Measurements from ENCODE around the gene TNNT2. TPM values are rescaled to one million over a fixed set of nuclear protein-coding genes. Genes with fewer than 3 reads are reported as not detected.

The TNNT2 gene
- total and polyA plus RNA-seq, 2 donors (not counting 1 experiment from before 2014, with no cell fraction given) = not detected

DNA sequence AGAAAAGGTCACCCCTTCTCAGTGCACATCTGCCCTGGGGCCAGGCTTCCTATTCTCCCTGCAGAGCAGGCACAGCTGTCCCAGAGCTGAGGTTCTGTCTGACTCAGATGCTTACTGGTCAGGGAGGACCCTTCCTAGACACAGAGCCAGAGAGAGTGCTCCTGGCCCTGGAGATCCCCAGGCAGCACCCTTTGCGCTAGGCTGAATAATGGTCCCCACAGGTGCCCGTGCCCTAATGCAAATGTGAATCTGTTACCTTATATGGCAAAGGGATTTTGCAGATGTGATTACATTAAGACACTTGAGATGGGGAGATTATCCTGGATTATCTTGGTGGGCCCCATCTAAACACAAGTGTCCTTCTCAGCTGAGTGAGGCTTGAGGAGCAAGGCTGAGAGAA is 46.7 kb upstream of the TNNT2 start:
- POLR2A ChIA-PET = no interaction called here
- Histone ChIP-seq H4K20me1 (ENCODE audit: control insufficient read depth, insufficient read depth, low read length, poor library complexity, severe bottlenecking) (no peaks in the 10 kb centered on the region), H2AFZ (ENCODE audit: insufficient read depth, low read depth, low read length, poor library complexity, severe bottlenecking) (no peak overlapping the region), H3K4me3 (ENCODE audit: control extremely low read depth in 1 of 5, extremely low read depth in 1 of 5, insufficient read depth in 1 of 5, low read depth in 2 of 5, low read length in 4 of 5) (no peak overlapping the region), H3K4me2 (replicated peaks; ENCODE audit: low read depth, low read length, poor library complexity, severe bottlenecking) (no peak overlapping the region), H3K4me1 (ENCODE audit: control insufficient read depth in 2 of 2, insufficient read depth in 2 of 2, low read length in 2 of 2) (no peaks in the 10 kb centered on the region), H3K27ac (ENCODE audit: low read length in 2 of 2) (no peak overlapping the region), H3K9me3 (ENCODE audit: control extremely low read depth in 1 of 3, control insufficient read depth in 2 of 3, insufficient read depth in 1 of 3, low read length in 2 of 3) (no peaks in the 10 kb centered on the region), H3K79me2 (ENCODE audit: control insufficient read depth, insufficient read depth, low read length) (no peaks in the 10 kb centered on the region), H3K36me3 (replicated peaks in 1 of 2; ENCODE audit: control extremely low read depth in 1 of 2, control insufficient read depth in 1 of 2, extremely low read depth in 1 of 2, insufficient read depth in 2 of 2, low read length in 1 of 2) (no peaks in the 10 kb centered on the region), H3K9ac (ENCODE audit: low read length) (no peak overlapping the region), H3K27me3 (replicated peaks in 1 of 4; ENCODE audit: control extremely low read depth in 1 of 4, control insufficient read depth in 3 of 4, insufficient read depth in 4 of 4, low read length in 3 of 4) (no peaks in the 10 kb centered on the region)
- no peak overlapping the region for H3K4me3 Mint-ChIP-seq
- no peaks in the 10 kb centered on the region for H3K4me1 Mint-ChIP-seq
- TF ChIP-seq, protein P1, sequence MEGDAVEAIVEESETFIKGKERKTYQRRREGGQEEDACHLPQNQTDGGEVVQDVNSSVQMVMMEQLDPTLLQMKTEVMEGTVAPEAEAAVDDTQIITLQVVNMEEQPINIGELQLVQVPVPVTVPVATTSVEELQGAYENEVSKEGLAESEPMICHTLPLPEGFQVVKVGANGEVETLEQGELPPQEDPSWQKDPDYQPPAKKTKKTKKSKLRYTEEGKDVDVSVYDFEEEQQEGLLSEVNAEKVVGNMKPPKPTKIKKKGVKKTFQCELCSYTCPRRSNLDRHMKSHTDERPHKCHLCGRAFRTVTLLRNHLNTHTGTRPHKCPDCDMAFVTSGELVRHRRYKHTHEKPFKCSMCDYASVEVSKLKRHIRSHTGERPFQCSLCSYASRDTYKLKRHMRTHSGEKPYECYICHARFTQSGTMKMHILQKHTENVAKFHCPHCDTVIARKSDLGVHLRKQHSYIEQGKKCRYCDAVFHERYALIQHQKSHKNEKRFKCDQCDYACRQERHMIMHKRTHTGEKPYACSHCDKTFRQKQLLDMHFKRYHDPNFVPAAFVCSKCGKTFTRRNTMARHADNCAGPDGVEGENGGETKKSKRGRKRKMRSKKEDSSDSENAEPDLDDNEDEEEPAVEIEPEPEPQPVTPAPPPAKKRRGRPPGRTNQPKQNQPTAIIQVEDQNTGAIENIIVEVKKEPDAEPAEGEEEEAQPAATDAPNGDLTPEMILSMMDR (IDR thresholded peaks at IDR 0.05) = no peak
- no peak for TF ChIP-seq EZH2 (IDR thresholded peaks at IDR 0.05; ENCODE audit: borderline replicate concordance, insufficient read depth, low read depth, low read length, poor library complexity, severe bottlenecking)
- CTCF ChIA-PET = no interaction called here
- H3K27me3 Mint-ChIP-seq = peaks cover 13% of the 10 kb centered on the region
- H3K27ac Mint-ChIP-seq = no peak overlapping the region
- no peaks in the 10 kb centered on the region for H3K9me3 Mint-ChIP-seq (ENCODE audit: insufficient read depth)
- ATAC-seq (ENCODE audit: low read depth) (no peak), DNase-seq (no peak)
- intact Hi-C loops (cut with micrococcal nuclease) = no loop called here
- 84% methylated on average over 2 of the region's 2 CpGs for WGBS (ENCODE audit: insufficient coverage)

DNA sequence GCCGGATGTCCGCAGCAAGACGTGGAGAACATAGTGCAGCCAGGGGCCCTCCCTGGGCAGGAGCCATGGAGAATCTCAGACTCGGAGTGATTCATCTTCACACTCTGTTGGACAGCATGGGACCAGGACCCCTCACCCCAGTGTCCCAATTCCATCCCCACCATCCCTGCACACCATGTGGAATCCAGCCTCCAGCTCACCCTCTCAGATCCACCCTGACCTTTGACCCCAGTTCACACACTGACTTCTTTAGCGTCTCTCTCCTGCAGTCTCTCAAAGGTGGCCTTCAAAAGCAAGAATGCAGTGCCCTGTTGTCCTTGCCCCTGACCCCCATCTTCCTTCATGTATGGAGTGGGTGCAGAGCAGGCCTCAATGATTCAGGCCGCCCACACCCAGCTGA is 46.2 kb upstream of the TNNT2 start:
- intact Hi-C loops (cut with micrococcal nuclease) = no loop called here
- no peak overlapping the region for H3K9ac ChIP-seq (ENCODE audit: low read length)
- Mint-ChIP-seq H3K4me3 (no peak overlapping the region), H3K27ac (no peak overlapping the region), H3K27me3 (peaks cover 10% of the 10 kb centered on the region), H3K9me3 (ENCODE audit: insufficient read depth) (no peaks in the 10 kb centered on the region), H3K4me1 (no peaks in the 10 kb centered on the region)
- no peaks in the 10 kb centered on the region for H3K9me3 ChIP-seq (ENCODE audit: control extremely low read depth in 1 of 3, control insufficient read depth in 2 of 3, insufficient read depth in 1 of 3, low read length in 2 of 3)
- H3K79me2 ChIP-seq (ENCODE audit: control insufficient read depth, insufficient read depth, low read length) = no peaks in the 10 kb centered on the region
- H3K27ac ChIP-seq (ENCODE audit: low read length in 2 of 2) = no peak overlapping the region
- no peaks in the 10 kb centered on the region for H4K20me1 ChIP-seq (ENCODE audit: control insufficient read depth, insufficient read depth, low read length, poor library complexity, severe bottlenecking)
- no peak overlapping the region for H3K4me2 ChIP-seq (replicated peaks; ENCODE audit: low read depth, low read length, poor library complexity, severe bottlenecking)
- no peak overlapping the region for H3K4me3 ChIP-seq (ENCODE audit: control extremely low read depth in 1 of 5, extremely low read depth in 1 of 5, insufficient read depth in 1 of 5, low read depth in 2 of 5, low read length in 4 of 5)
- H2AFZ ChIP-seq (ENCODE audit: insufficient read depth, low read depth, low read length, poor library complexity, severe bottlenecking) = no peak overlapping the region
- H3K36me3 ChIP-seq (replicated peaks in 1 of 2; ENCODE audit: control extremely low read depth in 1 of 2, control insufficient read depth in 1 of 2, extremely low read depth in 1 of 2, insufficient read depth in 2 of 2, low read length in 1 of 2) = no peaks in the 10 kb centered on the region
- TF ChIP-seq EZH2 (IDR thresholded peaks at IDR 0.05; ENCODE audit: borderline replicate concordance, insufficient read depth, low read depth, low read length, poor library complexity, severe bottlenecking) = no peak
- TF ChIP-seq, protein P1 (IDR thresholded peaks at IDR 0.05) = no peak
- no peaks in the 10 kb centered on the region for H3K4me1 ChIP-seq (ENCODE audit: control insufficient read depth in 2 of 2, insufficient read depth in 2 of 2, low read length in 2 of 2)
- DNase-seq (no peak), ATAC-seq (ENCODE audit: low read depth) (no peak)
- ChIA-PET CTCF (no interaction called here), POLR2A (no interaction called here)
- 94% methylated on average over 6 of the region's 6 CpGs for WGBS (ENCODE audit: insufficient coverage)
- no peaks in the 10 kb centered on the region for H3K27me3 ChIP-seq (replicated peaks in 1 of 4; ENCODE audit: control extremely low read depth in 1 of 4, control insufficient read depth in 3 of 4, insufficient read depth in 4 of 4, low read length in 3 of 4)

All from B cell (primary cell).